RKO (cell line): Measurements from ENCODE around the gene ALDH3B2.

Source experiments
- DNase-seq: peaks from one replicate; pipeline ENCODE4 v3.0.0-alpha.2; 2016; ENCODE audit warnings: low spot score

The ALDH3B2 gene

GRCh38 chr11:67613960-67614715 lies 60.3 kb downstream of the ALDH3B2 start:
- peak; percentile 33 for DNase-seq

GRCh38 chr11:67613313-67613959 lies 61.0 kb downstream of the ALDH3B2 start:
- no peak for DNase-seq

- no peak for DNase-seq
These were observed 61.7 kb downstream of the ALDH3B2 start for GRCh38 chr11:67612751-67613150.
